GM12864 (cell line): Measurements from ENCODE around the gene PIGW.

Experiments used
- DNase-seq: peaks from one replicate; pipeline ENCODE4 v3.0.0-alpha.2; 2011; ENCODE audit warnings: low read depth
- H3K4me3 ChIP-seq: 2 replicates; pipeline ENCODE4 v1.5.1; 2011; ENCODE audit warnings: mild to moderate bottlenecking, low read depth, low read length, control low read depth
- CTCF ChIP-seq: IDR thresholded peaks from 2 replicates; pipeline ENCODE4 v1.5.1; 2011; ENCODE audit warnings: low read depth, mild to moderate bottlenecking, moderate library complexity, low read length, control low read depth, inconsistent platforms; ENCODE audit errors: missing control alignments

PIGW gene

GRCh38 chr17:36545077-36545464 lies 10.3 kb downstream of the PIGW start:
- TF ChIP-seq CTCF = no peak
- H3K4me3 ChIP-seq = peak overlapping the region; percentile 90
- DNase-seq = no peak

GRCh38 chr17:36545465-36546417 lies 11.0 kb downstream of the PIGW start:
- H3K4me3 ChIP-seq = peak overlapping the region; percentile 90
- peak; percentile 92 for DNase-seq
- peak; percentile 19 for TF ChIP-seq CTCF

- DNase-seq = no peak
- no peak for TF ChIP-seq CTCF
These were observed 11.8 kb downstream of the PIGW start for GRCh38 chr17:36546418-36547093.

GRCh38 chr17:36547776-36548175 lies 13.0 kb downstream of the PIGW start:
- TF ChIP-seq CTCF = no peak
- DNase-seq = no peak
- H3K4me3 ChIP-seq = no peak overlapping the region; the same call in 1 of the 2 replicates

More at GRCh38 chr17:36546418-36547093, 11.8 kb downstream of the PIGW start:
- peak overlapping the region; percentile 90 for H3K4me3 ChIP-seq

GRCh38 chr17:36550491-36551417 lies 16.0 kb downstream of the PIGW start:
- H3K4me3 ChIP-seq = no peak overlapping the region
- TF ChIP-seq CTCF = no peak
- DNase-seq = peak; percentile 57

- DNase-seq = no peak
- H3K4me3 ChIP-seq = no peak overlapping the region
- no peak for TF ChIP-seq CTCF
These were observed 18.7 kb downstream of the PIGW start for GRCh38 chr17:36553459-36553858.
